Stimulated activated CD4-positive, alpha-beta T cell treated with anti-CD3 and anti-CD28 coated beads, TNF-alpha, amount 100 ng/mL, for 1 hour (primary cell): ENCODE measurements around the gene FNIP2.
"Not testable (repeated sequence)": the region's sequence is repeated elsewhere in the genome, so short reads cannot be mapped to it uniquely, and the experiment has no call there.

Source experiments
- DNase-seq, 3 donors: peaks; one replicate each; pipeline ENCODE4 v3.0.0-alpha.2; 2020; ENCODE audit warnings: low read depth in 3 of 3, low spot score in 1 of 3

The FNIP2 gene

GRCh38 chr4:158903472-158904043, 134.7 kb downstream of the FNIP2 start:
- DNase-seq, result no peak

- DNase-seq, result no peak
Observed at GRCh38 chr4:158904815-158905214, 136.0 kb downstream of the FNIP2 start.

GRCh38 chr4:158906073-158906472, 137.2 kb downstream of the FNIP2 start:
- no peak for DNase-seq

GRCh38 chr4:158912390-158912789, 143.6 kb downstream of the FNIP2 start:
- no peak for DNase-seq

- no peak for DNase-seq
Observed at GRCh38 chr4:158912806-158913205, 144.0 kb downstream of the FNIP2 start.

GRCh38 chr4:158913766-158914165, 144.9 kb downstream of the FNIP2 start:
- DNase-seq, result no peak

- DNase-seq, result no peak
Observed at GRCh38 chr4:158914218-158914617, 145.4 kb downstream of the FNIP2 start.

- no peak for DNase-seq
Observed at GRCh38 chr4:158915683-158916241, 146.9 kb downstream of the FNIP2 start.

GRCh38 chr4:158920452-158920996, 151.7 kb downstream of the FNIP2 start:
- not testable (repeated sequence) for DNase-seq

- not testable (repeated sequence) for DNase-seq
Observed at GRCh38 chr4:158927774-158928173, 158.9 kb downstream of the FNIP2 start.

GRCh38 chr4:158929939-158930638, 161.3 kb downstream of the FNIP2 start:
- DNase-seq, result no peak

- no peak for DNase-seq
Observed at GRCh38 chr4:158930639-158930972, 161.8 kb downstream of the FNIP2 start.

GRCh38 chr4:158933236-158933635, 164.4 kb downstream of the FNIP2 start:
- no peak for DNase-seq

- DNase-seq, result no peak
Observed at GRCh38 chr4:158934996-158935669, 166.3 kb downstream of the FNIP2 start.

GRCh38 chr4:158936238-158936637, 167.4 kb downstream of the FNIP2 start:
- no peak for DNase-seq

- DNase-seq, result no peak
Observed at GRCh38 chr4:158938220-158939044, 169.6 kb downstream of the FNIP2 start.

- no peak for DNase-seq
Observed at GRCh38 chr4:158940271-158940670, 171.4 kb downstream of the FNIP2 start.

- no peak for DNase-seq
Observed at GRCh38 chr4:158941321-158941720, 172.5 kb downstream of the FNIP2 start.

- DNase-seq, result no peak
Observed at GRCh38 chr4:158941895-158942294, 173.1 kb downstream of the FNIP2 start.

GRCh38 chr4:158945529-158946108, 176.8 kb downstream of the FNIP2 start:
- no peak for DNase-seq

- no peak for DNase-seq
Observed at GRCh38 chr4:158946825-158947224, 178.0 kb downstream of the FNIP2 start.
